Tibial nerve (tissue), 4 donors: ENCODE results near the gene CCDC57.

Experiments used
- CTCF ChIP-seq, 5 experiments: fragments of 200-600 bp in 3 of 5; fragments of 450-650 bp in 2 of 5; sonication (generic) in 3 of 5; IDR thresholded peaks; one replicate each; pipeline ENCODE4 v1.5.1; 2016 to 2019; ENCODE audit warnings: antibody characterized with exemption in 5 of 5, mild to moderate bottlenecking in 3 of 5, moderate library complexity in 2 of 5
- EP300 ChIP-seq, 2 donors: sonication (generic); formaldehyde crosslinking; IDR thresholded peaks; one replicate each; pipeline ENCODE4 v1.6.1; 2017; ENCODE audit warnings: antibody characterized with exemption in 2 of 2, mild to moderate bottlenecking in 1 of 2
- POLR2A ChIP-seq, 2 donors: fragments of 450-650 bp; IDR thresholded peaks; one replicate each; pipeline ENCODE4 v1.6.1; 2017; ENCODE audit warnings: antibody characterized with exemption in 2 of 2, mild to moderate bottlenecking in 2 of 2, moderate library complexity in 2 of 2

- TF ChIP-seq EP300 (IDR thresholded peaks at IDR 0.05) = no peak
- no peak for TF ChIP-seq CTCF (IDR thresholded peaks at IDR 0.05)
- no peak for TF ChIP-seq POLR2A (IDR thresholded peaks at IDR 0.05)
Observed at GRCh38 chr17:82225368-82226029, 12.9 kb upstream of the CCDC57 start.
